Measurements from ENCODE around the gene MIDN.
"Not testable (repeated sequence)": the region's sequence is repeated elsewhere in the genome, so short reads cannot be mapped to it uniquely, and the experiment has no call there.

MIDN gene

GRCh38 chr19:1299801-1300200 lies 51.4 kb downstream of the MIDN start:
- no peak for TF ChIP-seq CTCF (IDR thresholded peaks at IDR 0.05; ENCODE audit: borderline replicate concordance, control extremely low read depth, extremely low read depth, insufficient read depth, missing control alignments)
- no peak for DNase-seq (ENCODE audit: low spot score)
- in situ Hi-C loops (cut with MboI; ENCODE audit: low sequenced_read_pairs, unreplicated experiment) = no loop called here

- in situ Hi-C loops (cut with MboI; ENCODE audit: low sequenced_read_pairs, unreplicated experiment) = no loop called here
- no peak for DNase-seq (ENCODE audit: low spot score)
- no peak for TF ChIP-seq CTCF (IDR thresholded peaks at IDR 0.05; ENCODE audit: borderline replicate concordance, control extremely low read depth, extremely low read depth, insufficient read depth, missing control alignments)
Measured at GRCh38 chr19:1300744-1301490, 52.5 kb downstream of the MIDN start.

- no peak for TF ChIP-seq CTCF (IDR thresholded peaks at IDR 0.05; ENCODE audit: borderline replicate concordance, control extremely low read depth, extremely low read depth, insufficient read depth, missing control alignments)
- in situ Hi-C loops (cut with MboI; ENCODE audit: low sequenced_read_pairs, unreplicated experiment) = no loop called here
- DNase-seq (ENCODE audit: low spot score) = no peak
Measured at GRCh38 chr19:1302533-1303239, 54.3 kb downstream of the MIDN start.

GRCh38 chr19:1304197-1304924 lies 56.0 kb downstream of the MIDN start:
- DNase-seq (ENCODE audit: low spot score) = no peak
- no peak for TF ChIP-seq CTCF (IDR thresholded peaks at IDR 0.05; ENCODE audit: borderline replicate concordance, control extremely low read depth, extremely low read depth, insufficient read depth, missing control alignments)
- in situ Hi-C loops (cut with MboI; ENCODE audit: low sequenced_read_pairs, unreplicated experiment) = no loop called here

- DNase-seq (ENCODE audit: low spot score); in situ Hi-C loops (cut with MboI; ENCODE audit: low sequenced_read_pairs, unreplicated experiment): not testable (repeated sequence)
Measured at GRCh38 chr19:1305354-1305753, 57.0 kb downstream of the MIDN start.

- DNase-seq (ENCODE audit: low spot score) = peak; percentile 72
- TF ChIP-seq CTCF (IDR thresholded peaks at IDR 0.05; ENCODE audit: borderline replicate concordance, control extremely low read depth, extremely low read depth, insufficient read depth, missing control alignments) = no peak
Measured at GRCh38 chr19:1307320-1307719, 58.9 kb downstream of the MIDN start.

More at GRCh38 chr19:1307320-1307719, 58.9 kb downstream of the MIDN start:
- in situ Hi-C loops (cut with MboI; ENCODE audit: low sequenced_read_pairs, unreplicated experiment) = no loop called here

All from GM13976 (cell line).